Fibroblast of lung (primary cell): ENCODE results near the gene LRP2BP. TPM values are rescaled to one million over a fixed set of nuclear protein-coding genes. Genes with fewer than 3 reads are reported as not detected.

ENCODE experiments used
- DNase-seq, 2 donors: peaks; one replicate each; pipeline versions ENCODE4 v3.0.0 to v3.0.0-alpha.2; 2010; ENCODE audit warnings: low read depth in 2 of 2
- H2AFZ ChIP-seq: 2 replicates; pipeline ENCODE4 v1.5.1; 2012; ENCODE audit warnings: low read length, control low read depth, inconsistent platforms
- H3K27ac ChIP-seq: 2 replicates; pipeline ENCODE4 v1.5.1; 2011; ENCODE audit warnings: low read length, control low read depth; ENCODE audit not compliant: insufficient read depth
- H3K27me3 ChIP-seq: 2 replicates; pipeline ENCODE4 v1.5.1; 2011; ENCODE audit warnings: mild to moderate bottlenecking, low read length; ENCODE audit not compliant: control insufficient read depth, insufficient read depth
- H3K36me3 ChIP-seq: 2 replicates; pipeline ENCODE4 v1.5.1; 2011; ENCODE audit warnings: low read length; ENCODE audit not compliant: control insufficient read depth, insufficient read depth
- H3K4me1 ChIP-seq: 2 replicates; pipeline ENCODE4 v1.5.1; 2011; ENCODE audit warnings: low read length; ENCODE audit not compliant: control insufficient read depth, insufficient read depth; ENCODE audit errors: extremely low read depth
- H3K4me2 ChIP-seq: 2 replicates; pipeline ENCODE4 v1.5.1; 2011; ENCODE audit warnings: low read length, control low read depth; ENCODE audit not compliant: insufficient read depth; ENCODE audit errors: extremely low read depth
- H3K4me3 ChIP-seq, 4 experiments: fragments of 200-600 bp in 1 of 4; sonication (generic) in 1 of 4; replicated peaks in 1 of 4; 2 replicates each; pipeline ENCODE4 v1.5.1; 2011 to 2016; ENCODE audit warnings: low read length in 4 of 4, low read depth in 3 of 4, mild to moderate bottlenecking in 3 of 4, control low read depth in 2 of 4, inconsistent platforms in 1 of 4, mixed read lengths in 1 of 4; ENCODE audit not compliant: insufficient read depth in 1 of 4; ENCODE audit errors: control extremely low read depth in 1 of 4
- H3K79me2 ChIP-seq: 2 replicates; pipeline ENCODE4 v1.5.1; 2012; ENCODE audit warnings: mild to moderate bottlenecking, low read length, inconsistent platforms; ENCODE audit not compliant: control insufficient read depth, insufficient read depth
- H3K9ac ChIP-seq: 2 replicates; pipeline ENCODE4 v1.5.1; 2011; ENCODE audit warnings: mild to moderate bottlenecking, low read length, control low read depth; ENCODE audit not compliant: insufficient read depth
- H3K9me3 ChIP-seq: 2 replicates; pipeline ENCODE4 v1.5.1; 2012; ENCODE audit warnings: low read depth, low read length; ENCODE audit not compliant: control insufficient read depth, insufficient read depth
- H4K20me1 ChIP-seq: 2 replicates; pipeline ENCODE4 v1.5.1; 2011; ENCODE audit warnings: low read length; ENCODE audit not compliant: control insufficient read depth, insufficient read depth; ENCODE audit errors: extremely low read depth
- EZH2 ChIP-seq: IDR thresholded peaks from 2 replicates; pipeline ENCODE4 v1.5.1; 2012; ENCODE audit warnings: low read length, control low read depth, mild to moderate bottlenecking; ENCODE audit errors: missing control alignments
- polyA plus RNA-seq, 2 donors: library from polyadenylated mRNA; depleted of rRNA in 1 of 2; stranded (reverse) in 1 of 2; unstranded in 1 of 2; fragments of >200 nt; gene quantifications; 2 replicates each; pipeline ENCODE4 v1.2.1, GENCODE V29; 2011 to 2012; ENCODE audit warnings: missing spikeins in 1 of 2
- total RNA-seq: library from RNA; depleted of rRNA; stranded (reverse); fragments of >200 nt; gene quantifications from 2 replicates; pipeline ENCODE4 v1.2.1, GENCODE V29; 2014
- TF ChIP-seq, protein P1 (sequence below), 2 donors: IDR thresholded peaks in 1 of 2; conservative IDR thresholded peaks in 1 of 2; 1 replicate in 1 of 2; 2 replicates in 1 of 2; pipeline ENCODE4 v1.5.1; 2011 to 2012; ENCODE audit warnings: low read length in 2 of 2, control low read depth in 1 of 2, inconsistent platforms in 1 of 2, low read depth in 1 of 2, mild to moderate bottlenecking in 1 of 2

LRP2BP gene
- total and polyA plus RNA-seq, 2 donors (not counting 1 experiment from before 2014, with no cell fraction given): 0.03 to 0.66 TPM

DNA sequence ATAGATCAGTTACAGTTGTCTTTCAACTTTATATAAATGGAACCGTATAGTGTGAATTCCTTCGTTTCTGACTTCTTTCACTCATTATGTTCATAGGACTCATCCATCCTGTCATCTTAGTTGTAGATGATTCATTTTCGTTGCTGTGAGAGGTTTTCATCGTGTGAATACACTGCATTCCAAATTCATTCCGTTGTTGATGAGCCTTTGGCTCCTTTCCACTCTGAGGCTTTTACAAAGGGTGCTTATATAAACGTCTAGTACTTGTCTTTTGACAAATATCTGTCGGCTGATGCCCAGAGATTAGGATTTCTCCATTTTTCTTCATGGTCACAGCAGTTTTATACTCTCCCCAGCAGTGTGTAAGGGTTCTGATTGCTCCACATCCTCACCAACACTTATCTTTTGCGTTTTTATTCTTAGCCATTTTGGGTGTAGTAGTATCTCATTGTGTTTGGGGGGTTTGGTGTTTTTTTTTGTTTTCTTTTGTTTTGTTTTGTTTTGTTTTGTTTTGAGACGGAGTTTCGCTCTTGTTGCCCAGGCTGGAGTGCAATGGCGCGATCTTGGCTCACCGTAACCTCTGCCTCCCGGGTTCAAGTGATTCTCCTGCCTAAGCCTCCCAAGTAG is 48.6 kb downstream of the LRP2BP start:
- Histone ChIP-seq H3K9ac (no peak overlapping the region), H3K36me3 (no peaks in the 10 kb centered on the region), H3K4me2 (no peak overlapping the region), H3K9me3 (no peaks in the 10 kb centered on the region), H3K27ac (no peak overlapping the region), H3K79me2 (no peaks in the 10 kb centered on the region), H3K27me3 (no peaks in the 10 kb centered on the region), H3K4me1 (no peaks in the 10 kb centered on the region), H3K4me3 (no peak overlapping the region), H2AFZ (no peak overlapping the region), H4K20me1 (no peaks in the 10 kb centered on the region)
- DNase-seq: peak; percentile 11 to 92
- no peak for TF ChIP-seq EZH2
- TF ChIP-seq, protein P1, sequence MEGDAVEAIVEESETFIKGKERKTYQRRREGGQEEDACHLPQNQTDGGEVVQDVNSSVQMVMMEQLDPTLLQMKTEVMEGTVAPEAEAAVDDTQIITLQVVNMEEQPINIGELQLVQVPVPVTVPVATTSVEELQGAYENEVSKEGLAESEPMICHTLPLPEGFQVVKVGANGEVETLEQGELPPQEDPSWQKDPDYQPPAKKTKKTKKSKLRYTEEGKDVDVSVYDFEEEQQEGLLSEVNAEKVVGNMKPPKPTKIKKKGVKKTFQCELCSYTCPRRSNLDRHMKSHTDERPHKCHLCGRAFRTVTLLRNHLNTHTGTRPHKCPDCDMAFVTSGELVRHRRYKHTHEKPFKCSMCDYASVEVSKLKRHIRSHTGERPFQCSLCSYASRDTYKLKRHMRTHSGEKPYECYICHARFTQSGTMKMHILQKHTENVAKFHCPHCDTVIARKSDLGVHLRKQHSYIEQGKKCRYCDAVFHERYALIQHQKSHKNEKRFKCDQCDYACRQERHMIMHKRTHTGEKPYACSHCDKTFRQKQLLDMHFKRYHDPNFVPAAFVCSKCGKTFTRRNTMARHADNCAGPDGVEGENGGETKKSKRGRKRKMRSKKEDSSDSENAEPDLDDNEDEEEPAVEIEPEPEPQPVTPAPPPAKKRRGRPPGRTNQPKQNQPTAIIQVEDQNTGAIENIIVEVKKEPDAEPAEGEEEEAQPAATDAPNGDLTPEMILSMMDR (conservative IDR thresholded peaks at IDR 0.05 in 1 of 2, IDR thresholded peaks at IDR 0.05 in 1 of 2; ENCODE audit: low read depth in 1 of 2, low read length in 2 of 2): no peak

DNA sequence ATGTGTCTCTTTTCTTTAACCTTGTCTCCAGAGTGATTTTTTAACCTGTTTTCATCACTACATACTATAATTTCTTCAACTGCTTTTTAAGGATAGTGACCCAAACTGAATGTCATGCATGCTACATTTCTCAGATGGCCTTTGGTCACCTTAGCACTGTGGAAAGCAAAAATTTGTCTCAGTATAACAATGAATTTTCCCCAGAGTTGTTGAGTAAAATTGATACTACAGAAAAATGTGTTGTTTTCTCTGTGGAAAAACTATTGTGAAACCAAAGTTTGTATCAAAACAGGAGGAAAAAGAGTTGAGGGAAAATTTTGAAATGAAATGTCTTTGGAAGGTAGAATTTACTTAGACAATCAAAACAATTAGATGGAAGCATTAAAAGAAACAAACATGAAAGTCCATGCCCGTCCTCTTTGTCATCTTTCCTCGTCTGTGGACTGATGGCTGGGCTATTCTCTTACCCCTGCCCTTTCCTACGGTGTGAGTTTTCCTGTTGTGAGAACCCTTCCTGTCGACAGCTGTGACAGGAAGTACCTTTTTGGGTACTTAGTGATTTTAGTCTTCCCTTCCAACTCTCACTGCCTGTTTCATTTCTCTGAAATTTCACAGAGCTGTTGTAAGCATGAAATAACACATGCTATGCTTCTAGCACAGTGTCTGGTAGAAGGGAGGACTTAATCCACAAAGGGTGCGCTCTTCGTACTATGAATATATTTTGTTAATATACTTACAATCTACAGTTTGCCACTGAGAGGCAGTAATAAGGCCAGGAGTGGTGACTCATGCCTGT is 50.8 kb downstream of the LRP2BP start:
- Histone ChIP-seq H3K36me3 (no peaks in the 10 kb centered on the region), H3K79me2 (no peaks in the 10 kb centered on the region), H4K20me1 (no peaks in the 10 kb centered on the region), H3K4me1 (no peaks in the 10 kb centered on the region), H2AFZ (no peak overlapping the region), H3K4me3 (no peak overlapping the region), H3K4me2 (no peak overlapping the region), H3K27me3 (no peaks in the 10 kb centered on the region), H3K27ac (no peak overlapping the region), H3K9ac (no peak overlapping the region), H3K9me3 (no peaks in the 10 kb centered on the region)
- DNase-seq: no peak
- no peak for TF ChIP-seq EZH2
- TF ChIP-seq, protein P1 (conservative IDR thresholded peaks at IDR 0.05 in 1 of 2, IDR thresholded peaks at IDR 0.05 in 1 of 2; ENCODE audit: low read depth in 1 of 2, low read length in 2 of 2): no peak

DNA sequence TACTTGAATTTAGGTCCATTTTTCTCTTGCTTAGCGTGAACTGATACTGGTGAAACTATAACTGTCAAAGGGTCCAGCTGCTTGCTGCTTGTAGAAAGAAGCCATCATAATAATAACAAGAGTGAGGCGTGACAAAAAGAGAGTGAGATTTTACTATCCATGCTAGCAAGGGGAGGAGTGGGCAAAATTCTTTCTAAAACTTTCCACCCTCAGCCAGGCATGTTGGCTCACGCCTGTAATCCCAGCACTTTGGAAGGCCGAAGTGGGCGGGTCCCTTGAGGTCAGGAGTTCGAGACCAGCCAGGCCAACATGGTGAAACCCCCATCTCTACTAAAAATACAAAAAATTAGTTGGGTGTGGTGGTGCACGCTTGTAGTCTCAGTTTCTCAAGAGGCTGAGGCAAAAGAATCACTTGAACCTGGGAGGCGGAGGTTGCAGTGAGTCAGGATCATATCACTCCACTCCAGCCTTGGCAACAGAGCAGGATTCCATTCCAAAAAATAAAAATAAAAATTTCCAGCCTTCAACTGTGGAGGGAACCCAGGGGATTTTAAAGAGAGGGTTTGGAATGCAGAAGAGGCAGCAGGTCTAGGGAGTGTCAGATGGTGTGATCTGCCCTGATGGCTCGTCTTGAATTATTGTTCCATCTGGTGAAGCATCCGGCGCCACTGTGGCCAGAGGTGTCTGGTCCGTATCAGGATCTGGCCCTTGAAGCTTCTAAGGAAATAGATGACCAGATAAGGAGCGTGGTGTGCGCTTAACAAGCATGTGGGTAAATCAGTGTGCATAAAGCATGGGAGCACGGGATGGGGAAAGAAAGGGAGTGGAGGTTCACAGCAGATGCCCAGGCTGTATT is 51.8 kb downstream of the LRP2BP start:
- H3K9ac ChIP-seq: no peak overlapping the region
- H3K27ac ChIP-seq: no peak overlapping the region

More for the DNA sequence above, 51.8 kb downstream of the LRP2BP start:
- Histone ChIP-seq H3K27me3 (no peaks in the 10 kb centered on the region), H3K4me3 (no peak overlapping the region), H3K9me3 (no peaks in the 10 kb centered on the region), H2AFZ (no peak overlapping the region), H4K20me1 (no peaks in the 10 kb centered on the region), H3K4me1 (no peaks in the 10 kb centered on the region), H3K79me2 (no peaks in the 10 kb centered on the region), H3K36me3 (no peaks in the 10 kb centered on the region), H3K4me2 (no peak overlapping the region)
- TF ChIP-seq EZH2: no peak
- TF ChIP-seq, protein P1 (conservative IDR thresholded peaks at IDR 0.05 in 1 of 2, IDR thresholded peaks at IDR 0.05 in 1 of 2; ENCODE audit: low read depth in 1 of 2, low read length in 2 of 2): no peak
- peak in 1 of 2 donors; percentile 71 for DNase-seq
